Measurements from ENCODE around the gene RERE.

The RERE gene

GRCh38 chr1:8764293-8764937 lies 53.0 kb downstream of the RERE start:
- H3K4me3 ChIP-seq: no peak overlapping the region
- H3K27ac ChIP-seq: peak overlapping the region; percentile 54; the same call in 1 of the 2 replicates
- peaks cover 3% of the 10 kb centered on the region; the same call in 1 of the 2 replicates for H3K36me3 ChIP-seq (ENCODE audit: insufficient read depth, low read length)
- no peak overlapping the region for H3K9ac ChIP-seq (ENCODE audit: insufficient read length)
- TF ChIP-seq POLR2AphosphoS5 (IDR thresholded peaks at IDR 0.05; ENCODE audit: borderline replicate concordance, low read depth, low read length): no peak
- TF ChIP-seq FOXP2 (optimal IDR thresholded peaks at IDR 0.05; ENCODE audit: control extremely low read depth, extremely low read length, insufficient read depth): no peak
- no peak for TF ChIP-seq EZH2 (IDR thresholded peaks at IDR 0.05)
- no peak for DNase-seq (ENCODE audit: low read depth, low spot score)
- no peaks in the 10 kb centered on the region for H3K9me3 ChIP-seq (ENCODE audit: low read depth, low read length)

- Histone ChIP-seq H3K9ac (ENCODE audit: insufficient read length) (no peak overlapping the region), H3K4me3 (no peak overlapping the region), H3K27ac (no peak overlapping the region), H3K36me3 (ENCODE audit: insufficient read depth, low read length) (peaks cover 7% of the 10 kb centered on the region; the same call in 1 of the 2 replicates), H3K9me3 (ENCODE audit: low read depth, low read length) (no peaks in the 10 kb centered on the region)
- no peak for TF ChIP-seq EZH2 (IDR thresholded peaks at IDR 0.05)
- TF ChIP-seq FOXP2 (optimal IDR thresholded peaks at IDR 0.05; ENCODE audit: control extremely low read depth, extremely low read length, insufficient read depth): no peak
- no peak for TF ChIP-seq POLR2AphosphoS5 (IDR thresholded peaks at IDR 0.05; ENCODE audit: borderline replicate concordance, low read depth, low read length)
- DNase-seq (ENCODE audit: low read depth, low spot score): no peak
These were observed 53.6 kb downstream of the RERE start for GRCh38 chr1:8763888-8764287.

DNA sequence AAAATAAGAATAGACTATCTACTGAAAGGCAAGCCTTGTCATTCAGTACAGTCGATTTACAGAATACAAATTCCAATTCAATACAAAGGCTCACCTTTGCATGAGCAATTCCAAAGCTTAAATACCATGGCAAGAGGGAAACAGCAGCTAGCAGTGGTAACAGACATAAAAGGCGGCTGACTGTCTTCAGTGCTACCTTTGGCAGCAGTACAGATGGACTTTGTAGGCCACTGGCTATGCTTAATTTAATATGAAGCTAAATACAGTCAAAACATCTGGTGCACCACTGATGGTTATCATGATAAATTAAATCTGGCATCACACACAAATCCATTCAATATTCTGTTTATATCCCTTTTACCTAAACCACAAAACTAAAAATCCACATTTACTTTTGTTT lies 62.4 kb downstream of the RERE start:
- H3K36me3 ChIP-seq (ENCODE audit: insufficient read depth, low read length): peaks cover 7% of the 10 kb centered on the region

DNA sequence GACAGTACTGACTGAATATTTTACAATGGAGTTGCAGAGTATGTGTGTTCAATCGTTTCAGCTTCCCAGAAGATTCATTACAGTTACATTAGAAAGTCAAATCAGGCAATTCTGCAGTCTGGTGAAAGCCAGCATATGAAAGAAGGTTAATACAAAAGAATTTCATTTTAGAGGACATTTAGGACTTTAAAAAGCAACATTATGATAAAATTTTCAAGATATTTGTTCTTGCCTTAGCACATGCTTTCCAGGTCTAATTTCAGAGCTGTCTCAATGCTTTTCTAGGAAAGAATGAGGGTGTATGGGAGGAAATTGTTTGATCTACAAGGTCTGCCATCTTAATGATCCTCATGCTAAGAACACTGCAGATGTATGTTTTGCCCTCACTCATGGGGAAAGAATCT lies 63.2 kb downstream of the RERE start:
- TF ChIP-seq POLR2AphosphoS5 (IDR thresholded peaks at IDR 0.05; ENCODE audit: borderline replicate concordance, low read depth, low read length): no peak
- no peak for TF ChIP-seq EZH2 (IDR thresholded peaks at IDR 0.05)
- no peak for TF ChIP-seq FOXP2 (optimal IDR thresholded peaks at IDR 0.05; ENCODE audit: control extremely low read depth, extremely low read length, insufficient read depth)
- Histone ChIP-seq H3K9ac (ENCODE audit: insufficient read length) (no peak overlapping the region), H3K27ac (peak overlapping the region; percentile 1; the same call in 1 of the 2 replicates), H3K36me3 (ENCODE audit: insufficient read depth, low read length) (peaks cover 2% of the 10 kb centered on the region), H3K4me3 (peak overlapping the region; percentile 17; the same call in 1 of the 2 replicates), H3K9me3 (ENCODE audit: low read depth, low read length) (no peaks in the 10 kb centered on the region)
- no peak for DNase-seq (ENCODE audit: low read depth, low spot score)

More for the DNA sequence above, 62.4 kb downstream of the RERE start:
- H3K4me3 ChIP-seq: peak overlapping the region; percentile 33; the same call in 1 of the 2 replicates
- no peak overlapping the region for H3K9ac ChIP-seq (ENCODE audit: insufficient read length)
- TF ChIP-seq FOXP2 (optimal IDR thresholded peaks at IDR 0.05; ENCODE audit: control extremely low read depth, extremely low read length, insufficient read depth) (no peak), EZH2 (IDR thresholded peaks at IDR 0.05) (no peak), POLR2AphosphoS5 (IDR thresholded peaks at IDR 0.05; ENCODE audit: borderline replicate concordance, low read depth, low read length) (no peak)
- no peaks in the 10 kb centered on the region for H3K9me3 ChIP-seq (ENCODE audit: low read depth, low read length)
- DNase-seq (ENCODE audit: low read depth, low spot score): no peak
- H3K27ac ChIP-seq: peak overlapping the region; percentile 1; the same call in 1 of the 2 replicates

DNA sequence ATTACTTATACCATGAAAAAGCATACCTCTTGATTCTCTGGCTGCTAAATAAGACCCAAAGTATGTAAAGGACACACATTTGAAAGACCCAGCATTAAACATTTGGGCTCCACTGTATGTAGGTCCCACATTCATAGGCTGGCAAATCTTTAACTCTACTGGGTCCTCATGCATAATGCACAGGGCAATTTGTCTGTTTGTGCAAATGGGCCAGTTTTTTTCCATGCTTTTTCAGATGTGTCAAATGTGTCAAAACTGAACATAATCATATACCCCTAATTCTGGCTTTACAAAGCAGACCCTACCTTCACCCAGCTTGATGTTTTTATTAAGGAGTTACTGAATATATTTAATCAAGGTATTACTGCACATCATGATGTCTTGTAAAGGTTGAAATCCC lies 63.7 kb downstream of the RERE start:
- Histone ChIP-seq H3K36me3 (ENCODE audit: insufficient read depth, low read length) (no peaks in the 10 kb centered on the region; the same call in 1 of the 2 replicates), H3K27ac (0 out of 2 replicates have a peak overlapping the region, but pooled peaks have one; percentile 1), H3K4me3 (peak overlapping the region; percentile 1; the same call in 1 of the 2 replicates), H3K9ac (ENCODE audit: insufficient read length) (no peak overlapping the region), H3K9me3 (ENCODE audit: low read depth, low read length) (no peaks in the 10 kb centered on the region)
- DNase-seq (ENCODE audit: low read depth, low spot score): no peak
- TF ChIP-seq FOXP2 (optimal IDR thresholded peaks at IDR 0.05; ENCODE audit: control extremely low read depth, extremely low read length, insufficient read depth) (no peak), EZH2 (IDR thresholded peaks at IDR 0.05) (no peak)

- TF ChIP-seq POLR2AphosphoS5 (IDR thresholded peaks at IDR 0.05; ENCODE audit: borderline replicate concordance, low read depth, low read length) (no peak), EZH2 (IDR thresholded peaks at IDR 0.05) (no peak), FOXP2 (optimal IDR thresholded peaks at IDR 0.05; ENCODE audit: control extremely low read depth, extremely low read length, insufficient read depth) (no peak)
- Histone ChIP-seq H3K36me3 (ENCODE audit: insufficient read depth, low read length) (no peaks in the 10 kb centered on the region; the same call in 1 of the 2 replicates), H3K9me3 (ENCODE audit: low read depth, low read length) (no peaks in the 10 kb centered on the region), H3K9ac (ENCODE audit: insufficient read length) (no peak overlapping the region), H3K27ac (no peak overlapping the region), H3K4me3 (0 out of 2 replicates have a peak overlapping the region, but pooled peaks have one; percentile 0)
- DNase-seq (ENCODE audit: low read depth, low spot score): no peak
These were observed 64.3 kb downstream of the RERE start for GRCh38 chr1:8752921-8753713.

GRCh38 chr1:8752411-8752810 lies 65.0 kb downstream of the RERE start:
- Histone ChIP-seq H3K9me3 (ENCODE audit: low read depth, low read length) (no peaks in the 10 kb centered on the region), H3K36me3 (ENCODE audit: insufficient read depth, low read length) (no peaks in the 10 kb centered on the region), H3K27ac (0 out of 2 replicates have a peak overlapping the region, but pooled peaks have one; percentile 52), H3K9ac (ENCODE audit: insufficient read length) (no peak overlapping the region), H3K4me3 (no peak overlapping the region)
- DNase-seq (ENCODE audit: low read depth, low spot score): no peak
- TF ChIP-seq POLR2AphosphoS5 (IDR thresholded peaks at IDR 0.05; ENCODE audit: borderline replicate concordance, low read depth, low read length): no peak
- no peak for TF ChIP-seq FOXP2 (optimal IDR thresholded peaks at IDR 0.05; ENCODE audit: control extremely low read depth, extremely low read length, insufficient read depth)
- no peak for TF ChIP-seq EZH2 (IDR thresholded peaks at IDR 0.05)

GRCh38 chr1:8751984-8752383 lies 65.5 kb downstream of the RERE start:
- Histone ChIP-seq H3K9me3 (ENCODE audit: low read depth, low read length) (no peaks in the 10 kb centered on the region), H3K36me3 (ENCODE audit: insufficient read depth, low read length) (no peaks in the 10 kb centered on the region), H3K27ac (0 out of 2 replicates have a peak overlapping the region, but pooled peaks have one; percentile 52), H3K4me3 (no peak overlapping the region), H3K9ac (ENCODE audit: insufficient read length) (no peak overlapping the region)
- DNase-seq (ENCODE audit: low read depth, low spot score): no peak
- TF ChIP-seq EZH2 (IDR thresholded peaks at IDR 0.05) (no peak), POLR2AphosphoS5 (IDR thresholded peaks at IDR 0.05; ENCODE audit: borderline replicate concordance, low read depth, low read length) (no peak), FOXP2 (optimal IDR thresholded peaks at IDR 0.05; ENCODE audit: control extremely low read depth, extremely low read length, insufficient read depth) (no peak)

Data from SK-N-MC (cell line).